SJCRH30 (cell line): ENCODE measurements around the gene DYSF. TPM values are rescaled to one million over a fixed set of nuclear protein-coding genes. Genes with fewer than 3 reads are reported as not detected.

ENCODE experiments used
- DNase-seq, 2 experiments: peaks; one replicate each; pipeline ENCODE4 v3.0.0-alpha.2; 2015 to 2020
- H3K27ac ChIP-seq: fragments of 250-450 bp; sonication (Bioruptor Pico); 2 replicates; pipeline ENCODE4 v1.5.1; 2020; ENCODE audit warnings: mild to moderate bottlenecking, moderate library complexity
- H3K27me3 ChIP-seq: fragments of 250-450 bp; sonication (Bioruptor Pico); 2 replicates; pipeline ENCODE4 v1.5.1; 2020; ENCODE audit warnings: mild to moderate bottlenecking, moderate library complexity
- H3K36me3 ChIP-seq: fragments of 250-450 bp; sonication (Bioruptor Pico); 2 replicates; pipeline ENCODE4 v1.5.1; 2020; ENCODE audit warnings: mild to moderate bottlenecking, moderate library complexity
- H3K4me1 ChIP-seq: fragments of 250-450 bp; sonication (Bioruptor Pico); 2 replicates; pipeline ENCODE4 v1.5.1; 2020; ENCODE audit warnings: mild to moderate bottlenecking, moderate library complexity
- H3K4me3 ChIP-seq: fragments of 250-450 bp; sonication (Bioruptor Pico); 2 replicates; pipeline ENCODE4 v1.5.1; 2020; ENCODE audit warnings: mild to moderate bottlenecking, moderate library complexity
- H3K9me3 ChIP-seq: fragments of 250-450 bp; sonication (Bioruptor Pico); replicated peaks from 2 replicates; pipeline ENCODE4 v1.5.1; 2020; ENCODE audit warnings: mild to moderate bottlenecking, moderate library complexity
- total RNA-seq: library from RNA; depleted of rRNA; stranded (reverse); fragments of >200 nt; shearing (Covaris generic); gene quantifications from 2 replicates; pipeline ENCODE4 v1.2.3, GENCODE V29; 2014

Gene DYSF
- total RNA-seq, 1 experiment from 2014 or later: 15.2 TPM

GRCh38 chr2:71550801-71551630 lies 97.7 kb downstream of the DYSF start:
- Histone ChIP-seq H3K4me1 (peaks cover 6% of the 10 kb centered on the region), H3K4me3 (no peak overlapping the region), H3K36me3 (peaks cover 6% of the 10 kb centered on the region; the same call in 1 of the 2 replicates), H3K9me3 (no peaks in the 10 kb centered on the region), H3K27ac (no peak overlapping the region), H3K27me3 (no peaks in the 10 kb centered on the region)
- no peak for DNase-seq

GRCh38 chr2:71551631-71551915 lies 98.2 kb downstream of the DYSF start:
- Histone ChIP-seq H3K27me3 (no peaks in the 10 kb centered on the region), H3K9me3 (no peaks in the 10 kb centered on the region), H3K27ac (no peak overlapping the region), H3K4me1 (peaks cover 6% of the 10 kb centered on the region), H3K36me3 (peaks cover 6% of the 10 kb centered on the region; the same call in 1 of the 2 replicates), H3K4me3 (no peak overlapping the region)
- DNase-seq: no peak

GRCh38 chr2:71552356-71552755 lies 99.0 kb downstream of the DYSF start:
- Histone ChIP-seq H3K9me3 (no peaks in the 10 kb centered on the region), H3K4me1 (peaks cover 6% of the 10 kb centered on the region), H3K4me3 (no peak overlapping the region), H3K27ac (no peak overlapping the region), H3K36me3 (peaks cover 6% of the 10 kb centered on the region; the same call in 1 of the 2 replicates), H3K27me3 (no peaks in the 10 kb centered on the region)
- DNase-seq: no peak

GRCh38 chr2:71552861-71553301 lies 99.5 kb downstream of the DYSF start:
- Histone ChIP-seq H3K27ac (no peak overlapping the region), H3K9me3 (no peaks in the 10 kb centered on the region), H3K4me1 (peaks cover 6% of the 10 kb centered on the region), H3K36me3 (peaks cover 6% of the 10 kb centered on the region; the same call in 1 of the 2 replicates), H3K4me3 (no peak overlapping the region), H3K27me3 (no peaks in the 10 kb centered on the region)
- DNase-seq: no peak

GRCh38 chr2:71554028-71554705 lies 100.8 kb downstream of the DYSF start:
- no peak for DNase-seq
- Histone ChIP-seq H3K36me3 (peaks cover 6% of the 10 kb centered on the region; the same call in 1 of the 2 replicates), H3K27me3 (no peaks in the 10 kb centered on the region), H3K9me3 (no peaks in the 10 kb centered on the region), H3K4me3 (no peak overlapping the region), H3K27ac (no peak overlapping the region), H3K4me1 (peaks cover 2% of the 10 kb centered on the region)

GRCh38 chr2:71554706-71555056 lies 101.3 kb downstream of the DYSF start:
- Histone ChIP-seq H3K27me3 (no peaks in the 10 kb centered on the region), H3K4me3 (no peak overlapping the region), H3K9me3 (no peaks in the 10 kb centered on the region), H3K27ac (no peak overlapping the region), H3K4me1 (no peaks in the 10 kb centered on the region), H3K36me3 (peaks cover 6% of the 10 kb centered on the region; the same call in 1 of the 2 replicates)
- DNase-seq: no peak

- no peak for DNase-seq
- Histone ChIP-seq H3K36me3 (peaks cover 6% of the 10 kb centered on the region; the same call in 1 of the 2 replicates), H3K27me3 (no peaks in the 10 kb centered on the region), H3K4me3 (no peak overlapping the region), H3K27ac (no peak overlapping the region), H3K9me3 (no peaks in the 10 kb centered on the region), H3K4me1 (no peaks in the 10 kb centered on the region)
Measured at GRCh38 chr2:71555798-71556454, 102.6 kb downstream of the DYSF start.

- Histone ChIP-seq H3K27me3 (no peaks in the 10 kb centered on the region), H3K9me3 (no peaks in the 10 kb centered on the region), H3K36me3 (peaks cover 8% of the 10 kb centered on the region; the same call in 1 of the 2 replicates), H3K4me1 (no peaks in the 10 kb centered on the region), H3K4me3 (no peak overlapping the region), H3K27ac (no peak overlapping the region)
- no peak for DNase-seq
Measured at GRCh38 chr2:71556692-71557250, 103.4 kb downstream of the DYSF start.

GRCh38 chr2:71557321-71557720 lies 104.0 kb downstream of the DYSF start:
- Histone ChIP-seq H3K27me3 (no peaks in the 10 kb centered on the region), H3K4me3 (no peak overlapping the region), H3K27ac (no peak overlapping the region), H3K36me3 (peaks cover 13% of the 10 kb centered on the region; the same call in 1 of the 2 replicates), H3K9me3 (no peaks in the 10 kb centered on the region), H3K4me1 (peaks cover 4% of the 10 kb centered on the region)
- DNase-seq: no peak

GRCh38 chr2:71558300-71559051 lies 105.1 kb downstream of the DYSF start:
- Histone ChIP-seq H3K4me1 (peaks cover 9% of the 10 kb centered on the region), H3K27ac (no peak overlapping the region), H3K36me3 (peaks cover 11% of the 10 kb centered on the region; the same call in 1 of the 2 replicates), H3K27me3 (no peaks in the 10 kb centered on the region), H3K9me3 (no peaks in the 10 kb centered on the region), H3K4me3 (no peak overlapping the region)
- DNase-seq: no peak

GRCh38 chr2:71559080-71559827 lies 105.9 kb downstream of the DYSF start:
- Histone ChIP-seq H3K9me3 (no peaks in the 10 kb centered on the region), H3K27ac (no peak overlapping the region), H3K36me3 (peaks cover 13% of the 10 kb centered on the region; the same call in 1 of the 2 replicates), H3K4me1 (peaks cover 9% of the 10 kb centered on the region), H3K27me3 (no peaks in the 10 kb centered on the region), H3K4me3 (no peak overlapping the region)
- no peak for DNase-seq

- no peaks in the 10 kb centered on the region for H3K9me3 ChIP-seq
- no peak overlapping the region for H3K4me3 ChIP-seq
- H3K36me3 ChIP-seq: 0 out of 2 replicates have a peak, but pooled peaks cover 13% of the 10 kb centered on the region
- no peaks in the 10 kb centered on the region for H3K27me3 ChIP-seq
- no peak overlapping the region for H3K27ac ChIP-seq
- no peak for DNase-seq
- peaks cover 9% of the 10 kb centered on the region for H3K4me1 ChIP-seq
Measured at GRCh38 chr2:71559828-71560637, 106.7 kb downstream of the DYSF start.

GRCh38 chr2:71560638-71561011 lies 107.3 kb downstream of the DYSF start:
- no peaks in the 10 kb centered on the region for H3K27me3 ChIP-seq
- H3K4me1 ChIP-seq: peaks cover 9% of the 10 kb centered on the region
- peaks cover 11% of the 10 kb centered on the region; the same call in 1 of the 2 replicates for H3K36me3 ChIP-seq
- no peak overlapping the region for H3K4me3 ChIP-seq
- H3K9me3 ChIP-seq: no peaks in the 10 kb centered on the region
- H3K27ac ChIP-seq: no peak overlapping the region
- DNase-seq: no peak
